ENCODE data around the gene KRTAP4-7. TPM values are rescaled to one million over a fixed set of nuclear protein-coding genes. Genes with fewer than 3 reads are reported as not detected.

KRTAP4-7 gene
- total RNA-seq, 6 donors from 2014 or later, result not detected

Other genes starting within 250 kb of the KRTAP4-7 start
- not detected for gene KRT12, start 216.9 kb upstream of the KRTAP4-7 start, total RNA-seq
- under 1 TPM in 2 of 6 donors, not detected in 4; 0.31 to 0.37 TPM for gene KRT20, start 198.9 kb upstream of the KRTAP4-7 start, total RNA-seq
- 10 to 100 TPM in 1 of 6 donors, 1 to 10 TPM in 4, under 1 TPM in 1; 0.49 to 10.7 (median 3.1) TPM for gene KRT23, start 146.5 kb upstream of the KRTAP4-7 start, total RNA-seq
- not detected for gene KRT39, start 117.2 kb upstream of the KRTAP4-7 start, total RNA-seq
- under 1 TPM in 1 of 6 donors, not detected in 5; 0.24 TPM for gene KRT40, start 99.8 kb upstream of the KRTAP4-7 start, total RNA-seq
- not detected for gene KRTAP3-3, start 90.0 kb upstream of the KRTAP4-7 start, total RNA-seq
- gene KRTAP3-2, start 84.2 kb upstream of the KRTAP4-7 start, total RNA-seq, result not detected
- gene KRTAP3-1, start 75.0 kb upstream of the KRTAP4-7 start, total RNA-seq, result not detected
- not detected for gene KRTAP1-5, start 56.9 kb upstream of the KRTAP4-7 start, total RNA-seq
- not detected for gene KRTAP1-4, start 54.0 kb upstream of the KRTAP4-7 start, total RNA-seq
- not detected for gene KRTAP1-3, start 49.3 kb upstream of the KRTAP4-7 start, total RNA-seq
- gene KRTAP1-1, start 42.7 kb upstream of the KRTAP4-7 start, total RNA-seq, result not detected
- gene KRTAP2-1, start 36.8 kb upstream of the KRTAP4-7 start, total RNA-seq, result not detected
- gene KRTAP2-2, start 28.9 kb upstream of the KRTAP4-7 start, total RNA-seq, result not detected
- not detected for gene KRTAP2-3, start 24.0 kb upstream of the KRTAP4-7 start, total RNA-seq
- gene KRTAP2-4, start 18.3 kb upstream of the KRTAP4-7 start, total RNA-seq, result not detected
- not detected for gene KRTAP4-8, start 14.0 kb downstream of the KRTAP4-7 start, total RNA-seq
- not detected for gene KRTAP4-16, start 18.1 kb downstream of the KRTAP4-7 start, total RNA-seq
- not detected for gene KRTAP4-9, start 21.2 kb downstream of the KRTAP4-7 start, total RNA-seq
- gene KRTAP4-11, start 34.2 kb downstream of the KRTAP4-7 start, total RNA-seq, result not detected
- not detected for gene KRTAP4-12, start 40.0 kb downstream of the KRTAP4-7 start, total RNA-seq
- gene KRTAP4-6, start 56.4 kb downstream of the KRTAP4-7 start, total RNA-seq, result not detected
- gene KRTAP4-5, start 65.7 kb downstream of the KRTAP4-7 start, total RNA-seq, result not detected
- gene KRTAP4-4, start 76.6 kb downstream of the KRTAP4-7 start, total RNA-seq, result not detected
- not detected for gene KRTAP4-3, start 84.1 kb downstream of the KRTAP4-7 start, total RNA-seq
- gene KRTAP4-2, start 94.1 kb downstream of the KRTAP4-7 start, total RNA-seq, result not detected
- not detected for gene KRTAP4-1, start 100.8 kb downstream of the KRTAP4-7 start, total RNA-seq
- gene KRTAP9-1, start 105.7 kb downstream of the KRTAP4-7 start, total RNA-seq, result not detected
- gene KRTAP9-2, start 142.5 kb downstream of the KRTAP4-7 start, total RNA-seq, result not detected
- not detected for gene KRTAP9-3, start 148.3 kb downstream of the KRTAP4-7 start, total RNA-seq
- not detected for gene KRTAP9-8, start 153.8 kb downstream of the KRTAP4-7 start, total RNA-seq
- not detected for gene KRTAP9-4, start 165.5 kb downstream of the KRTAP4-7 start, total RNA-seq
- not detected for gene KRTAP9-9, start 171.2 kb downstream of the KRTAP4-7 start, total RNA-seq
- not detected for gene KRTAP9-6, start 181.2 kb downstream of the KRTAP4-7 start, total RNA-seq
- gene KRTAP9-7, start 191.5 kb downstream of the KRTAP4-7 start, total RNA-seq, result not detected
- not detected for gene KRTAP29-1, start 218.7 kb downstream of the KRTAP4-7 start, total RNA-seq
- gene KRTAP16-1, start 225.2 kb downstream of the KRTAP4-7 start, total RNA-seq, result not detected
- not detected for gene KRTAP17-1, start 231.6 kb downstream of the KRTAP4-7 start, total RNA-seq